ENCODE measurements around the gene RYR3.

RYR3 gene

GRCh38 chr15:33395846-33396245 is 85.1 kb downstream of the RYR3 start:
- Histone ChIP-seq H2BK5ac (ENCODE audit: low read length) (no peak overlapping the region), H3K79me1 (ENCODE audit: low read depth, low read length) (no peaks in the 10 kb centered on the region), H2BK120ac (ENCODE audit: low read depth, low read length) (no peak overlapping the region), H3K4me2 (ENCODE audit: insufficient read depth, low read length, poor library complexity, severe bottlenecking) (no peak overlapping the region), H3K36me3 (replicated peaks in 1 of 2; ENCODE audit: control insufficient read depth in 2 of 2, insufficient read depth in 2 of 2, low read length in 2 of 2) (no peaks in the 10 kb centered on the region), H3K4me1 (ENCODE audit: control insufficient read depth in 2 of 2, insufficient read depth in 1 of 2, low read depth in 1 of 2, low read length in 2 of 2) (peaks cover 0 to 4% of the 10 kb centered on the region in 2 donors), H3K27me3 (ENCODE audit: control insufficient read depth in 3 of 3, insufficient read depth in 3 of 3, low read depth in 1 of 3, low read length in 3 of 3) (no peaks in the 10 kb centered on the region), H4K91ac (ENCODE audit: low read depth, low read length, poor library complexity) (no peak overlapping the region), H3K18ac (ENCODE audit: low read length) (no peak overlapping the region), H4K8ac (ENCODE audit: low read depth, low read length) (no peak overlapping the region), H3K4ac (ENCODE audit: low read length) (no peak overlapping the region), H2AFZ (ENCODE audit: low read length) (no peak overlapping the region), H2BK12ac (ENCODE audit: low read length) (no peak overlapping the region), H3K23ac (ENCODE audit: low read depth, low read length, poor library complexity) (no peak overlapping the region), H3K14ac (ENCODE audit: low read length) (no peak overlapping the region), H2AK5ac (ENCODE audit: low read depth, low read length) (no peak overlapping the region), H2BK15ac (ENCODE audit: low read length) (no peak overlapping the region), H3K9ac (ENCODE audit: low read depth, low read length, poor library complexity) (no peak overlapping the region), H3K27ac (replicated peaks; ENCODE audit: low read length) (no peak overlapping the region), H3K9me3 (replicated peaks in 1 of 2; ENCODE audit: control insufficient read depth in 2 of 2, insufficient read depth in 1 of 2, low read depth in 1 of 2, low read length in 2 of 2) (no peaks in the 10 kb centered on the region), H3K4me3 (ENCODE audit: low read length in 2 of 2) (no peak overlapping the region)
- DNase-seq (ENCODE audit: low spot score): no peak
- WGBS, 2 donors (ENCODE audit: extremely low coverage in 2 of 2, insufficient read length in 2 of 2, insufficient replicate concordance in 1 of 2): no CpG with 5 or more reads among the region's 7 CpGs

DNA sequence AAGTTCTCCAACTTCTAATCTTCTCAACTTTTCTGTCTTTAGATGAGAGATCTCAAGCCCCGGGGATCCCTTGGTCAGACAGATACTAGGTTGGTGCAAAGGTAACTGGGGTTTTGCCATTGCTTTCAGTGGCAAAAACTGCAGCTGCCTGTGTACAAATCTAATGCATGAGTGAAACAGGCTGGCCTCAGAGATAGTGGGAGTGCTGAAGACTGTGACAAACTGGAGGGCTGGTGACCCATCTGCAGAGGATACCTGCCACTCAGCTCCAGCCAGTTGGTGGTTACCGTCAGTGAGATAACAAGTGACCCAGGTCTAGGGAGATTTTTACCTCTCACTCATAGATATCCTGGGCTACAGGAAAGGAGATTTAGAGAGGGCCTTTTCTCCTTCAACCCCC is 85.7 kb downstream of the RYR3 start:
- Histone ChIP-seq H2AK5ac (ENCODE audit: low read depth, low read length) (no peak overlapping the region), H3K27ac (replicated peaks; ENCODE audit: low read length) (no peak overlapping the region), H3K9ac (ENCODE audit: low read depth, low read length, poor library complexity) (no peak overlapping the region), H4K91ac (ENCODE audit: low read depth, low read length, poor library complexity) (no peak overlapping the region), H3K79me1 (ENCODE audit: low read depth, low read length) (no peaks in the 10 kb centered on the region), H3K18ac (ENCODE audit: low read length) (no peak overlapping the region), H2BK5ac (ENCODE audit: low read length) (no peak overlapping the region), H3K4me3 (ENCODE audit: low read length in 2 of 2) (no peak overlapping the region), H2BK15ac (ENCODE audit: low read length) (no peak overlapping the region), H3K14ac (ENCODE audit: low read length) (no peak overlapping the region), H3K4me1 (ENCODE audit: control insufficient read depth in 2 of 2, insufficient read depth in 1 of 2, low read depth in 1 of 2, low read length in 2 of 2) (peaks cover 0 to 4% of the 10 kb centered on the region in 2 donors), H3K9me3 (replicated peaks in 1 of 2; ENCODE audit: control insufficient read depth in 2 of 2, insufficient read depth in 1 of 2, low read depth in 1 of 2, low read length in 2 of 2) (no peaks in the 10 kb centered on the region), H3K27me3 (ENCODE audit: control insufficient read depth in 3 of 3, insufficient read depth in 3 of 3, low read depth in 1 of 3, low read length in 3 of 3) (no peaks in the 10 kb centered on the region), H2AFZ (ENCODE audit: low read length) (no peak overlapping the region), H3K4ac (ENCODE audit: low read length) (no peak overlapping the region), H3K23ac (ENCODE audit: low read depth, low read length, poor library complexity) (no peak overlapping the region), H3K4me2 (ENCODE audit: insufficient read depth, low read length, poor library complexity, severe bottlenecking) (no peak overlapping the region), H4K8ac (ENCODE audit: low read depth, low read length) (no peak overlapping the region), H3K36me3 (replicated peaks in 1 of 2; ENCODE audit: control insufficient read depth in 2 of 2, insufficient read depth in 2 of 2, low read length in 2 of 2) (no peaks in the 10 kb centered on the region), H2BK12ac (ENCODE audit: low read length) (no peak overlapping the region), H2BK120ac (ENCODE audit: low read depth, low read length) (no peak overlapping the region)
- no CpG with 5 or more reads among the region's 2 CpGs for WGBS, 2 donors (ENCODE audit: extremely low coverage in 2 of 2, insufficient read length in 2 of 2, insufficient replicate concordance in 1 of 2)
- no peak for DNase-seq (ENCODE audit: low spot score)

- H3K4me3 ChIP-seq (ENCODE audit: low read length in 2 of 2): no peak overlapping the region
- H3K14ac ChIP-seq (ENCODE audit: low read length): no peak overlapping the region
- no peak overlapping the region for H3K4ac ChIP-seq (ENCODE audit: low read length)
- H3K27ac ChIP-seq (replicated peaks; ENCODE audit: low read length): peak overlapping the region; percentile 26
- no peak overlapping the region for H3K4me2 ChIP-seq (ENCODE audit: insufficient read depth, low read length, poor library complexity, severe bottlenecking)
- no peaks in the 10 kb centered on the region for H3K79me1 ChIP-seq (ENCODE audit: low read depth, low read length)
- H3K9ac ChIP-seq (ENCODE audit: low read depth, low read length, poor library complexity): no peak overlapping the region
- no peak overlapping the region for H2AFZ ChIP-seq (ENCODE audit: low read length)
- H4K8ac ChIP-seq (ENCODE audit: low read depth, low read length): no peak overlapping the region
- no peak for DNase-seq (ENCODE audit: low spot score)
- no CpG with 5 or more reads among the region's 10 CpGs for WGBS, 2 donors (ENCODE audit: extremely low coverage in 2 of 2, insufficient read length in 2 of 2, insufficient replicate concordance in 1 of 2)
- no peak overlapping the region for H4K91ac ChIP-seq (ENCODE audit: low read depth, low read length, poor library complexity)
- no peak overlapping the region for H2BK5ac ChIP-seq (ENCODE audit: low read length)
- H3K36me3 ChIP-seq (replicated peaks in 1 of 2; ENCODE audit: control insufficient read depth in 2 of 2, insufficient read depth in 2 of 2, low read length in 2 of 2): no peaks in the 10 kb centered on the region
- no peaks in the 10 kb centered on the region for H3K9me3 ChIP-seq (replicated peaks in 1 of 2; ENCODE audit: control insufficient read depth in 2 of 2, insufficient read depth in 1 of 2, low read depth in 1 of 2, low read length in 2 of 2)
- H2AK5ac ChIP-seq (ENCODE audit: low read depth, low read length): no peak overlapping the region
- no peak overlapping the region for H3K23ac ChIP-seq (ENCODE audit: low read depth, low read length, poor library complexity)
- H2BK15ac ChIP-seq (ENCODE audit: low read length): no peak overlapping the region
- H3K27me3 ChIP-seq (ENCODE audit: control insufficient read depth in 3 of 3, insufficient read depth in 3 of 3, low read depth in 1 of 3, low read length in 3 of 3): no peaks in the 10 kb centered on the region
- no peak overlapping the region for H2BK120ac ChIP-seq (ENCODE audit: low read depth, low read length)
- no peak overlapping the region for H2BK12ac ChIP-seq (ENCODE audit: low read length)
- peaks cover 0 to 4% of the 10 kb centered on the region in 2 donors for H3K4me1 ChIP-seq (ENCODE audit: control insufficient read depth in 2 of 2, insufficient read depth in 1 of 2, low read depth in 1 of 2, low read length in 2 of 2)
- peak overlapping the region; percentile 82 for H3K18ac ChIP-seq (ENCODE audit: low read length)
These were observed 87.8 kb downstream of the RYR3 start for GRCh38 chr15:33398555-33398954.

- Histone ChIP-seq H3K36me3 (replicated peaks in 1 of 2; ENCODE audit: control insufficient read depth in 2 of 2, insufficient read depth in 2 of 2, low read length in 2 of 2) (no peaks in the 10 kb centered on the region), H3K23ac (ENCODE audit: low read depth, low read length, poor library complexity) (no peak overlapping the region), H3K9me3 (replicated peaks in 1 of 2; ENCODE audit: control insufficient read depth in 2 of 2, insufficient read depth in 1 of 2, low read depth in 1 of 2, low read length in 2 of 2) (no peaks in the 10 kb centered on the region), H2BK5ac (ENCODE audit: low read length) (no peak overlapping the region), H3K9ac (ENCODE audit: low read depth, low read length, poor library complexity) (no peak overlapping the region), H3K4ac (ENCODE audit: low read length) (no peak overlapping the region), H3K27ac (replicated peaks; ENCODE audit: low read length) (no peak overlapping the region), H4K91ac (ENCODE audit: low read depth, low read length, poor library complexity) (no peak overlapping the region), H4K8ac (ENCODE audit: low read depth, low read length) (no peak overlapping the region), H3K79me1 (ENCODE audit: low read depth, low read length) (no peaks in the 10 kb centered on the region), H2AFZ (ENCODE audit: low read length) (no peak overlapping the region), H3K27me3 (ENCODE audit: control insufficient read depth in 3 of 3, insufficient read depth in 3 of 3, low read depth in 1 of 3, low read length in 3 of 3) (no peaks in the 10 kb centered on the region), H3K4me3 (ENCODE audit: low read length in 2 of 2) (no peak overlapping the region), H2BK120ac (ENCODE audit: low read depth, low read length) (no peak overlapping the region), H2BK12ac (ENCODE audit: low read length) (no peak overlapping the region), H3K4me2 (ENCODE audit: insufficient read depth, low read length, poor library complexity, severe bottlenecking) (no peak overlapping the region), H2BK15ac (ENCODE audit: low read length) (no peak overlapping the region), H2AK5ac (ENCODE audit: low read depth, low read length) (no peak overlapping the region), H3K4me1 (ENCODE audit: control insufficient read depth in 2 of 2, insufficient read depth in 1 of 2, low read depth in 1 of 2, low read length in 2 of 2) (peaks cover 0 to 4% of the 10 kb centered on the region in 2 donors), H3K14ac (ENCODE audit: low read length) (no peak overlapping the region), H3K18ac (ENCODE audit: low read length) (no peak overlapping the region)
- no peak for DNase-seq (ENCODE audit: low spot score)
- WGBS, 2 donors (ENCODE audit: extremely low coverage in 2 of 2, insufficient read length in 2 of 2, insufficient replicate concordance in 1 of 2): no CpG with 5 or more reads among the region's 3 CpGs
These were observed 90.2 kb downstream of the RYR3 start for GRCh38 chr15:33400941-33401340.

Measured in neuronal stem cell (in vitro differentiated cells).